Thyroid gland (tissue), 4 donors: ENCODE measurements around the gene MIB2. TPM values are rescaled to one million over a fixed set of nuclear protein-coding genes. Genes with fewer than 3 reads are reported as not detected.

Source experiments
- DNase-seq, 2 donors: peaks; one replicate each; pipeline ENCODE4 v3.0.0-alpha.2; 2019
- H3K27ac ChIP-seq, 3 donors: fragments of 200-600 bp; sonication (generic); 1 replicate in 2 of 3; 2 replicates in 1 of 3; pipeline ENCODE4 v1.5.1; 2016 to 2019; ENCODE audit warnings: mild to moderate bottlenecking in 1 of 3, moderate library complexity in 1 of 3
- H3K27me3 ChIP-seq: fragments of 200-600 bp; sonication (generic); one replicate; pipeline ENCODE4 v1.5.1; 2019
- H3K36me3 ChIP-seq, 2 donors: fragments of 200-600 bp; sonication (generic); one replicate each; pipeline ENCODE4 v1.5.1; 2016 to 2019
- H3K4me1 ChIP-seq, 2 donors: fragments of 200-600 bp; sonication (generic); one replicate each; pipeline ENCODE4 v1.5.1; 2017 to 2019
- H3K4me3 ChIP-seq, 3 donors: fragments of 200-600 bp; sonication (generic); replicated peaks in 1 of 3; 1 replicate in 2 of 3; 2 replicates in 1 of 3; pipeline ENCODE4 v1.5.1; 2016; ENCODE audit warnings: mild to moderate bottlenecking in 1 of 3
- H3K9me3 ChIP-seq: fragments of 200-600 bp; sonication (generic); one replicate; pipeline ENCODE4 v1.5.1; 2017
- CTCF ChIP-seq, 6 experiments: fragments of 200-600 bp in 3 of 6; fragments of 450-650 bp in 3 of 6; sonication (generic) in 3 of 6; IDR thresholded peaks; one replicate each; pipeline ENCODE4 v1.5.1; 2016 to 2019; ENCODE audit warnings: antibody characterized with exemption in 6 of 6, mild to moderate bottlenecking in 2 of 6, inconsistent platforms in 1 of 6, moderate library complexity in 1 of 6
- POLR2A ChIP-seq, 2 donors: fragments of 450-650 bp; IDR thresholded peaks; one replicate each; pipeline ENCODE4 v1.6.1; 2017; ENCODE audit warnings: antibody characterized with exemption in 2 of 2, mild to moderate bottlenecking in 2 of 2, moderate library complexity in 1 of 2
- WGBS, 2 donors: methylation state at CpG; one replicate each; pipeline ENCODE4 v1.1.5; 2017; 5-methylcytosine and 5-hydroxymethylcytosine counted together
- intact Hi-C: fragments of 100-400 bp; cut with DNase I; formaldehyde crosslinking; loops from one replicate; pipeline ENCODE4 v1.15.1; 2023
- total RNA-seq, 4 donors: library from RNA; depleted of rRNA; stranded (reverse); fragments of >200 nt; gene quantifications; one replicate each; pipeline ENCODE4 v1.2.3, GENCODE V29; 2016

Gene MIB2
- total RNA-seq, 4 donors from 2014 or later = 54.6 to 110 (median 86.4) TPM

GRCh38 chr1:1598720-1599029 lies 16.6 kb upstream of the MIB2 start:
- Histone ChIP-seq H3K4me3 (no peak overlapping the region), H3K9me3 (no peaks in the 10 kb centered on the region), H3K36me3 (no peaks in the 10 kb centered on the region), H3K27me3 (no peaks in the 10 kb centered on the region), H3K4me1 (peaks cover 10 to 35% of the 10 kb centered on the region in 2 donors), H3K27ac (no peak overlapping the region)
- 85 to 100% methylated on average over 4 to 13 of the region's 13 CpGs for WGBS, 2 donors
- DNase-seq = no peak
- intact Hi-C loops = no loop called here
- no peak for TF ChIP-seq CTCF (IDR thresholded peaks at IDR 0.05)
- TF ChIP-seq POLR2A (IDR thresholded peaks at IDR 0.05) = no peak

- Histone ChIP-seq H3K27ac (no peak overlapping the region), H3K9me3 (no peaks in the 10 kb centered on the region), H3K4me1 (peaks cover 10 to 35% of the 10 kb centered on the region in 2 donors), H3K4me3 (no peak overlapping the region), H3K36me3 (no peaks in the 10 kb centered on the region), H3K27me3 (no peaks in the 10 kb centered on the region)
- intact Hi-C loops = no loop called here
- TF ChIP-seq POLR2A (IDR thresholded peaks at IDR 0.05) = no peak
- DNase-seq = peak; percentile 22 to 28
- 25 to 42% methylated on average over 10 to 32 of the region's 111 CpGs for WGBS, 2 donors
Observed at GRCh38 chr1:1599030-1599934, 16.0 kb upstream of the MIB2 start.

DNA sequence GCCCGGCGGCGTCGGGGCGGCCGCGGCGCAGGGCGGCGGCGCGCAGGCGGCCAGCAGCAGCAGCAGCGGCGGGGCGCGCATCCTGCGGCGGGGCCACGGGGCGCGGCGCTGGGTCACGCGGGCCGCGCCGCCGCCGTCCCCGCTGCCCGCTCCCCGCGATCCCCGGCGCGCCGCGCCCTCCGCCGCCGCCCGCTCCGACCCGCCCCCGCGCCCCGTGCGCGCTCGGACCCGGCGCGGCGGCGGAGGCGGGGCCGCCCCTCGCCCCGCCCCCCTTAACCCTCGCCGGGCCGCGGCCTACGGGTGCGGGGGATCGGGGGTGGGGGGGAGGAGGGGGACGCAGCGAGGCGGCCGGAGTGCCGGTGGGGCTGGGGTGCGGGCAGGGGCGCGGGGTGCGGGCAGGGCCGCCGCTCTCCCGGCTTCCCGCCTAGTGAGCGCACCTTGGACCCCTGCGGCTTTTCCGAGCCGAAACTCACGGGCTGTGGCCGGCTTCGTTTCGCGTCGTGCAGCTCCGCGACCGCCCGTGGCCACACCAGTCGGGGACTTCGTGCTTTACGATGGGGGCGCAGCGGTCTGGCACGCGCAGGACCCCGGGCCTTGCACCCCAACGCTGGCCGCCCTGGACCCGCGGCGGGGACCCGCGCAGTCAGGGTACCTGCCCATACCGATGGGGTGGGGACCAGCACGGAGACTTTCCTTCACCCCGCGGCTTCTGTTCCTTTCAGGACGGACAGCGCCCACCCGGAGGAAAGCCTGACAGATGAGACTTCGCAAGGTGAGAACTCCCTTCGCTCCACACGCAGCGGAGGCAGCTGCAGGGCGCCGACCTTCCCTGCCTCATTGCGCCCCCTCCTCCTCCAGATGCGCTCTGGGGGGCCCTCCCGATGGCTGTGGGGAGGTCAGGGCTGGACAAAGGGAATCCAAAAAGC lies 15.1 kb upstream of the MIB2 start, which contains the start of gene FNDC10:
TSS of gene FNDC10 (minus strand) at position 201 of the 926 bp plus-strand sequence. CDS start at position 81, 120 bp downstream.
- H3K27me3 ChIP-seq = no peaks in the 10 kb centered on the region
- H3K4me3 ChIP-seq = peak within 1 kb of the TSS in 1 of 3 donors; percentile 40
- intact Hi-C loops = no loop called here
- H3K4me1 ChIP-seq = peaks cover 10 to 35% of the 10 kb centered on the region in 2 donors
- WGBS, 2 donors = 7 to 12% methylated on average over 5 to 15 of the region's 125 CpGs
- H3K27ac ChIP-seq = no peak within 1 kb of the TSS
- H3K9me3 ChIP-seq = no peaks in the 10 kb centered on the region
- H3K36me3 ChIP-seq = no peaks in the 10 kb centered on the region
- no peak for DNase-seq
- no peak for TF ChIP-seq POLR2A (IDR thresholded peaks at IDR 0.05)
- TF ChIP-seq CTCF (IDR thresholded peaks at IDR 0.05) = no peak

DNA sequence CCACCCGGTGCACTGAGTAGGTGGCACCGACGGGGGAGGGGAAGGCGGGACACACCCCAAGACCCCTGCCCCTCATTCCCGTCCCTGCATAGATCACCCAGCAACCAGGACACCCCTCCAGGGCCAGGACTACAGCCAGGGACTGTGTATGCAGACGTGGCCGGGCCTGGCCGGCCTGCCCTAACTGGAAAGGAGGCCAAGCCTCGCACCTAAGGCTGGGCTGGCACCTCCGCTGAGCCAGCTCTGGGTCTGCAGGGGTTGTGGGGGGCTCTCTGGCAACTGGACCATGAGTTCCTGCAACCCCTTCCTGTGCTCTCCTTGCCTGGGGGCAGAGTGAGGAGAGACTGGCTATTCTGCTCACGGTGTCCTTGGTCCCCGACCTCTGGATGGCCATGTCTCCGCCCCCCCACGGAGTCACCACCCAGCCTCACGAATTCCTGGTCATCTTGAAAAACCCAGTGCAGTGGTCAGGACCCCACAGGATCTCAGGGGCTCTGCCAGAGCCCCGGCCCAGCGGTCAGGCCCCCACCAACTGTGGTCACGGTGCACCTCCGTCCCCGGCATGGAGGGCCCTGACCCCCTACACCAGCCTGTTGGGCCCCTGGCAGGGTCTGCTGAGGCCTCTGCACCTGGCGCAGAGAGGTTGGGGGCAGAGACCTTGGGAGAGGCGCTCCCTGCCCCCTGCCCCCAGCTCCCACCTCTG lies 14.3 kb upstream of the MIB2 start:
- no peak for DNase-seq
- H3K36me3 ChIP-seq = no peaks in the 10 kb centered on the region
- peaks cover 10 to 35% of the 10 kb centered on the region in 2 donors for H3K4me1 ChIP-seq
- intact Hi-C loops = no loop called here
- no peak overlapping the region for H3K4me3 ChIP-seq
- no peaks in the 10 kb centered on the region for H3K27me3 ChIP-seq
- TF ChIP-seq CTCF (IDR thresholded peaks at IDR 0.05) (no peak), POLR2A (IDR thresholded peaks at IDR 0.05) (no peak)
- no peak overlapping the region for H3K27ac ChIP-seq
- 67% methylated on average over 12 of the region's 22 CpGs; no CpG with 5 or more reads in 1 of the 2 donors for WGBS, 2 donors
- H3K9me3 ChIP-seq = no peaks in the 10 kb centered on the region
